OCI-LY3 (cell line): ENCODE data around the gene CTBP2.

ENCODE experiments used
- EZH2phosphoT487 ChIP-seq: fragments of 200-600 bp; shearing (Covaris generic); IDR thresholded peaks from 2 replicates; pipeline ENCODE4 v1.6.1; 2018; ENCODE audit warnings: antibody characterized with exemption, mixed run types, low read depth
- TF ChIP-seq, protein P1 (sequence below): fragments of 200-600, 300-600 bp; sonication (generic); IDR thresholded peaks from 2 replicates; pipeline ENCODE4 v1.5.1; 2014; ENCODE audit warnings: antibody characterized with exemption, low read length, low read depth

- TF ChIP-seq, protein P1, sequence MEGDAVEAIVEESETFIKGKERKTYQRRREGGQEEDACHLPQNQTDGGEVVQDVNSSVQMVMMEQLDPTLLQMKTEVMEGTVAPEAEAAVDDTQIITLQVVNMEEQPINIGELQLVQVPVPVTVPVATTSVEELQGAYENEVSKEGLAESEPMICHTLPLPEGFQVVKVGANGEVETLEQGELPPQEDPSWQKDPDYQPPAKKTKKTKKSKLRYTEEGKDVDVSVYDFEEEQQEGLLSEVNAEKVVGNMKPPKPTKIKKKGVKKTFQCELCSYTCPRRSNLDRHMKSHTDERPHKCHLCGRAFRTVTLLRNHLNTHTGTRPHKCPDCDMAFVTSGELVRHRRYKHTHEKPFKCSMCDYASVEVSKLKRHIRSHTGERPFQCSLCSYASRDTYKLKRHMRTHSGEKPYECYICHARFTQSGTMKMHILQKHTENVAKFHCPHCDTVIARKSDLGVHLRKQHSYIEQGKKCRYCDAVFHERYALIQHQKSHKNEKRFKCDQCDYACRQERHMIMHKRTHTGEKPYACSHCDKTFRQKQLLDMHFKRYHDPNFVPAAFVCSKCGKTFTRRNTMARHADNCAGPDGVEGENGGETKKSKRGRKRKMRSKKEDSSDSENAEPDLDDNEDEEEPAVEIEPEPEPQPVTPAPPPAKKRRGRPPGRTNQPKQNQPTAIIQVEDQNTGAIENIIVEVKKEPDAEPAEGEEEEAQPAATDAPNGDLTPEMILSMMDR: no peak
- no peak for TF ChIP-seq EZH2phosphoT487
These were observed 142.6 kb downstream of the CTBP2 start for GRCh38 chr10:125017547-125018298.
